ENCODE results near the gene ARPC2. TPM values are rescaled to one million over a fixed set of nuclear protein-coding genes. Genes with fewer than 3 reads are reported as not detected.

Gene ARPC2
- total and polyA plus RNA-seq, 10 of the 15 experiments (the other 5 are each of a cell fraction or from before 2014, with no cell fraction given), result 440 to 980 (median 709) TPM

- H3K27ac ChIP-seq (ENCODE audit: control insufficient read depth, insufficient read depth), result peak overlapping the region; percentile 31
- H4K20me1 ChIP-seq (ENCODE audit: control insufficient read depth, insufficient read depth), result no peaks in the 10 kb centered on the region
- peak; percentile 97 for FAIRE-seq
- ATAC-seq, result peak; percentile 90
- no TSS peak for BruUV-seq (replicated peaks)
- no peaks in the 10 kb centered on the region for H3K9me3 ChIP-seq (replicated peaks; ENCODE audit: control insufficient read depth, insufficient read depth, low read length)
- H3K36me3 ChIP-seq (ENCODE audit: control insufficient read depth in 2 of 2, insufficient read depth in 2 of 2, low read length in 1 of 2), result peaks cover 13 to 28% of the 10 kb centered on the region in 2 experiments
- POLR2A ChIA-PET, result interaction anchor here (1.0 to 2.5 kb wide), 5 partner anchors 13 to 70 kb away, joined by 3 to 19 read pairs (median 5); partner anchors contain the start of genes AAMP and PNKD
- SMC1A ChIA-PET (ENCODE audit: uncharacterized antibody, unreplicated experiment), result interaction anchor here (0.9 to 3.2 kb wide), 14 partner anchors 11 to 77 kb away, joined by 3 to 21 read pairs (median 4); partner anchors contain the start of gene ARPC2
- no peak overlapping the region for H3K9ac ChIP-seq (ENCODE audit: control insufficient read depth, insufficient read depth, low read length)
- CTCF ChIA-PET, result interaction anchor here (0.6 to 3.6 kb wide), 29 partner anchors 9 to 1445 kb away, joined by 3 to 25 read pairs (median 4); partner anchors contain the start of genes AAMP, ARPC2, CXCR1 and PNKD
- 4% methylated on average over 8 of the region's 8 CpGs for WGBS (ENCODE audit: insufficient coverage, insufficient replicate concordance, low lambda C conversion rate, missing lambda C conversion rate)
- RAD21 ChIA-PET (ENCODE audit: unreplicated experiment), result interaction anchor here (0.6 to 2.0 kb wide), 10 partner anchors 13 to 98 kb away, joined by 3 to 14 read pairs (median 3); partner anchors contain the start of genes AAMP and PNKD
- H3K4me2 ChIP-seq (ENCODE audit: control insufficient read depth, insufficient read depth), result peak overlapping the region; percentile 22; the same call in 1 of the 2 replicates
- no peak overlapping the region for H3K4me3 ChIP-seq
- no peak overlapping the region; the same call in 1 of the 2 replicates for H2AFZ ChIP-seq (ENCODE audit: control insufficient read depth, low read depth, low read length)
- peaks cover 31% of the 10 kb centered on the region for H3K4me1 ChIP-seq (ENCODE audit: control insufficient read depth, insufficient read depth, low read length)
- H3K79me2 ChIP-seq (ENCODE audit: control insufficient read depth, insufficient read depth, low read length), result no peaks in the 10 kb centered on the region
- in situ Hi-C loops (cut with MboI), result loop anchor here (5.0 kb wide), 1 partner anchor 70 kb away; no protein-coding TSS in a partner anchor
- intact Hi-C loops (cut with micrococcal nuclease; ENCODE audit: unreplicated experiment), result loop anchor here (1.0 to 5.0 kb wide), 2 partner anchors 71 to 90 kb away; partner anchors contain the start of gene CXCR1
- peak; percentile 56 for DNase-seq (ENCODE audit: low read depth, low spot score)
- no peaks in the 10 kb centered on the region for H3K27me3 ChIP-seq (replicated peaks in 1 of 2; ENCODE audit: control insufficient read depth in 2 of 2, insufficient read depth in 2 of 2, low read length in 1 of 2)
- TF ChIP-seq TCF7 (IDR thresholded peaks at IDR 0.05; ENCODE audit: borderline replicate concordance) (no peak), ZBTB33 (IDR thresholded peaks at IDR 0.05) (no peak), ELK1 (IDR thresholded peaks at IDR 0.05; ENCODE audit: low read depth, low read length) (no peak), RB1 (IDR thresholded peaks at IDR 0.05; ENCODE audit: borderline replicate concordance) (0 out of 2 replicates have a peak, but pooled peaks have one; percentile 58), SIX5 (IDR thresholded peaks at IDR 0.05; ENCODE audit: low read depth, low read length, severe bottlenecking) (no peak), PML (IDR thresholded peaks at IDR 0.05; ENCODE audit: low read length) (no peak; the same call in 1 of the 2 replicates), HSF1 (IDR thresholded peaks at IDR 0.05; ENCODE audit: low read depth, low read length) (no peak), NFYA (IDR thresholded peaks at IDR 0.05; ENCODE audit: borderline replicate concordance, low read depth, low read length) (no peak), LARP7 (IDR thresholded peaks at IDR 0.05) (no peak), CBX3 (IDR thresholded peaks at IDR 0.05; ENCODE audit: borderline replicate concordance, low read depth) (no peak), WRNIP1 (IDR thresholded peaks at IDR 0.05; ENCODE audit: borderline replicate concordance, low read depth, low read length) (no peak), ZNF592 (IDR thresholded peaks at IDR 0.05) (no peak), RELA (IDR thresholded peaks at IDR 0.05; ENCODE audit: borderline replicate concordance, partially characterized antibody) (no peak), BCL11A (IDR thresholded peaks at IDR 0.05; ENCODE audit: low read depth, low read length) (no peak), POLR2A (IDR thresholded peaks at IDR 0.05; ENCODE audit: low read depth, low read length) (no peak)
Observed at GRCh38 chr2:218257390-218257981, 40.5 kb downstream of the ARPC2 start.

Data from GM12878 (cell line).